GM12892 (cell line): ENCODE results near the gene SLC38A10.

Source experiments
- POLR2A ChIP-seq: IDR thresholded peaks from 2 replicates; pipeline ENCODE4 v1.6.1; 2011; ENCODE audit warnings: low read depth, low read length, control low read depth
- TAF1 ChIP-seq: IDR thresholded peaks from 2 replicates; pipeline ENCODE4 v1.6.1; 2011; ENCODE audit warnings: low read depth, mild to moderate bottlenecking, control low read depth, low read length, borderline replicate concordance

DNA sequence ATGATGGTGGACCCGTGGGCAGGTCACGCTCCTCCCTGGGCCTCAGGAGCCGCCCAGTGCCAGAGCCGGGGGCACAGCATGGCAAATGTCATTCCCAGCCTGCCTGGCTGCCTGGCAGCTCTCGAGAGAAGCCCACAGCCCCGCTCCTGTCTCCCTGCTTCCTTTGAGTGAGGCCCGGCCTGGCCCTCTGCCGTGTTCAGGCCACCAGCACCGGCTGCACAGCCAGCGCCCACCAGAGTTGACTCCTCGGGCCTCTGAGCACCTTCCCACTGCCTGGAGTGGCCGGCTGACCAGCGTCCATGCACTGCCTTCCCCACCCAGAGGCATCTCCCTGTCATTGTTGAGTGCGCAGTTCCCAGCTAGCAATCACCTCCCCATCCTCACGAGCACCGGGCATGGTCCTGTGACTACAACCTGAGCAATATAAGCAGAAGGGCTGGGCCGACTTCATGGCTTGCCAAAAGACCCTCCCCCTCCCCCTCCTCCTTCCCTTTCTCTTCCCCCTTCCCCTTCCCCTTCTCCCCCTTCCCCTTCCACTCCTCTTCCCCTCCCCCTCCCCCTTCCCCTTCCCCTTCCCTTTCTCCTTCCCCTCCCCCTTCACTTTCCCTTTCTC lies 11.9 kb upstream of the SLC38A10 start:
- no peak for TF ChIP-seq TAF1
- TF ChIP-seq POLR2A: no peak
